Left renal cortex interstitium (tissue), 4 donors: ENCODE measurements around the gene ATP23. TPM values are rescaled to one million over a fixed set of nuclear protein-coding genes. Genes with fewer than 3 reads are reported as not detected.

Source experiments
- DNase-seq, 4 donors: peaks; one replicate each; pipeline ENCODE4 v3.0.0-alpha.2; 2013; ENCODE audit warnings: low read depth in 4 of 4, low spot score in 2 of 4, missing footprints in 1 of 4
- polyA plus RNA-seq, 4 donors: library from polyadenylated mRNA; unstranded; fragments of 120-200 nt; gene quantifications; one replicate each; pipeline ENCODE4 v1.2.1, GENCODE V29; 2013; ENCODE audit not compliant: insufficient read length in 4 of 4

ATP23 gene
- polyA plus RNA-seq, 4 donors, result 8.4 to 13.7 (median 10.2) TPM

GRCh38 chr12:57907281-57907680, 34.1 kb upstream of the ATP23 start:
- DNase-seq, result no peak

GRCh38 chr12:57908511-57908910, 32.9 kb upstream of the ATP23 start:
- no peak for DNase-seq

- no peak for DNase-seq
Observed at GRCh38 chr12:57909056-57909455, 32.3 kb upstream of the ATP23 start.

GRCh38 chr12:57909611-57910010, 31.8 kb upstream of the ATP23 start:
- DNase-seq, result no peak

- DNase-seq, result no peak
Observed at GRCh38 chr12:57918147-57918546, 23.2 kb upstream of the ATP23 start.

- DNase-seq, result no peak
Observed at GRCh38 chr12:57927086-57927485, 14.3 kb upstream of the ATP23 start.

GRCh38 chr12:57929092-57929830, 12.1 kb upstream of the ATP23 start:
- DNase-seq, result no peak

GRCh38 chr12:57934819-57935218, 6.5 kb upstream of the ATP23 start:
- DNase-seq, result no peak

- DNase-seq, result no peak
Observed at GRCh38 chr12:57935331-57935730, 6.0 kb upstream of the ATP23 start.

- DNase-seq, result peak; percentile 68 to 87 (median 75)
Observed at GRCh38 chr12:57935839-57936512, 5.4 kb upstream of the ATP23 start.

- no peak for DNase-seq
Observed at GRCh38 chr12:57936513-57936883, 4.9 kb upstream of the ATP23 start.

- DNase-seq, result no peak
Observed at GRCh38 chr12:57939291-57939690, 2.1 kb upstream of the ATP23 start.

- DNase-seq, result no peak
Observed at GRCh38 chr12:57940052-57940914, 1.1 kb upstream of the ATP23 start.

- DNase-seq, result no peak
Observed at GRCh38 chr12:57940915-57941164, 527 bp upstream of the ATP23 start.

GRCh38 chr12:57943438-57944080, 2.2 kb downstream of the ATP23 start:
- DNase-seq, result no peak

- DNase-seq, result no peak
Observed at GRCh38 chr12:57944313-57945023, 3.1 kb downstream of the ATP23 start.

GRCh38 chr12:57952766-57953165, 11.4 kb downstream of the ATP23 start:
- no peak for DNase-seq

GRCh38 chr12:57954768-57955167, 13.4 kb downstream of the ATP23 start:
- DNase-seq, result no peak

- no peak for DNase-seq
Observed at GRCh38 chr12:57958061-57958657, 16.8 kb downstream of the ATP23 start.

- DNase-seq, result no peak
Observed at GRCh38 chr12:57964421-57964820, 23.1 kb downstream of the ATP23 start.
